ENCODE measurements around the gene S100PBP.

S100PBP gene

DNA sequence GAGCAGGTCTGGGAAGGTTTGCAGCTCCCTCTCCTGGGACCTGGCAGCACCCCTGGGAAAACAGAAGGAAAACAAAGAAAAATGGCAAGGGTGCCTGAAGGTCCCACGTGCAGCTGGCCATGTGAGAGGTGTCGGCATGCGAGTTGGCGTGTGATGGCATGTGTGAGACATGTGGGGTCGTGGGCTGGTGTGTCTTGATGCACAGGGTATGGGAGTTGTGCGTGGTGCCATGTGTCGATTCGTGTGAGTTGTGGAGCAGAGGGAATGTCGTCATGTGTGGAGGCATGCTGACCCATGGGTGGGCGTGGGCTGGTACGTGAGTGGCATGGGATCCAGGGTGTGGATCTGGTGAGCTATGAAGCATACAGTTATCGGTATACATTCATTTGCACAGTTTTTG, 70.2 kb downstream of the S100PBP start:
- no peak for TF ChIP-seq CTCF (conservative IDR thresholded peaks at IDR 0.05; ENCODE audit: control insufficient read depth, insufficient read depth, low read depth, low read length)
- H3K4me3 ChIP-seq (ENCODE audit: control insufficient read depth, low read depth, low read length): no peak overlapping the region
- DNase-seq (ENCODE audit: low read depth): no peak

GRCh38 chr1:32888134-32888533, 70.7 kb downstream of the S100PBP start:
- no peak overlapping the region for H3K4me3 ChIP-seq (ENCODE audit: control insufficient read depth, low read depth, low read length)
- no peak for TF ChIP-seq CTCF (conservative IDR thresholded peaks at IDR 0.05; ENCODE audit: control insufficient read depth, insufficient read depth, low read depth, low read length)
- DNase-seq (ENCODE audit: low read depth): no peak

DNA sequence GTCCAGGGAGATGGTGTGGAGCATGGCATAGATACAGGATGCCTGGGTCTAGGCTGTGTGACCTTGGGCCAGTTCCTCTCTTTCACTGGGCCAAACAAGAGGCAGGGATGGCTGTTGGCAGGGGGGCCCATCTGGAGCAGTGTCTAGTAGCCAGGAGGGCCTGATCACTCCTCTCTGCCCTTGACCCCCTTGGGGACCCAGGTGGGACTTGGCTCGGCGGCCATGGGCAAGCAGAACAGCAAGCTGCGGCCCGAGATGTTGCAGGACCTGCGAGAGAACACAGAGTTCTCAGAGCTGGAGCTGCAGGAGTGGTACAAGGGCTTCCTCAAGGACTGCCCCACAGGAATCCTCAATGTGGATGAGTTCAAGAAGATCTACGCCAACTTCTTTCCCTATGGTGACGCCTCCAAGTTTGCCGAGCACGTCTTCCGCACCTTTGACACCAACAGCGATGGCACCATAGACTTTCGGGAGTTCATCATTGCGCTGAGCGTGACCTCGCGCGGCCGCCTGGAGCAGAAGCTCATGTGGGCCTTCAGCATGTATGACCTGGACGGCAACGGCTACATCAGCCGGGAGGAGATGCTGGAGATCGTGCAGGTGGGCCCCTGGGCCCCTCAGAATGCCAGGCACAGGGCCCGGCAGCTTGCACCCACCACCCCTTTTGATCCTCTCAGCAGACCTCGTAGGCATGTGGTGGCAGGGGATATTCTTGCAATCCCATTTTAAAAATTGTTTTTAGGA, 71.4 kb downstream of the S100PBP start:
- no peak for DNase-seq (ENCODE audit: low read depth)
- TF ChIP-seq CTCF (conservative IDR thresholded peaks at IDR 0.05; ENCODE audit: control insufficient read depth, insufficient read depth, low read depth, low read length): no peak

GRCh38 chr1:32889731-32890278, 72.4 kb downstream of the S100PBP start:
- no peak for DNase-seq (ENCODE audit: low read depth)
- no peak overlapping the region for H3K4me3 ChIP-seq (ENCODE audit: control insufficient read depth, low read depth, low read length)

More for the DNA sequence above, 71.4 kb downstream of the S100PBP start:
- H3K4me3 ChIP-seq (ENCODE audit: control insufficient read depth, low read depth, low read length): no peak overlapping the region

GRCh38 chr1:32890516-32891240, 73.2 kb downstream of the S100PBP start:
- H3K4me3 ChIP-seq (ENCODE audit: control insufficient read depth, low read depth, low read length): no peak overlapping the region
- DNase-seq (ENCODE audit: low read depth): no peak
- no peak for TF ChIP-seq CTCF (conservative IDR thresholded peaks at IDR 0.05; ENCODE audit: control insufficient read depth, insufficient read depth, low read depth, low read length)

More at GRCh38 chr1:32889731-32890278, 72.4 kb downstream of the S100PBP start:
- TF ChIP-seq CTCF (conservative IDR thresholded peaks at IDR 0.05; ENCODE audit: control insufficient read depth, insufficient read depth, low read depth, low read length): no peak

GRCh38 chr1:32891241-32891570, 73.8 kb downstream of the S100PBP start:
- no peak overlapping the region for H3K4me3 ChIP-seq (ENCODE audit: control insufficient read depth, low read depth, low read length)
- TF ChIP-seq CTCF (conservative IDR thresholded peaks at IDR 0.05; ENCODE audit: control insufficient read depth, insufficient read depth, low read depth, low read length): no peak
- no peak for DNase-seq (ENCODE audit: low read depth)
